HL-60/S4 treated with phorbol 12-myristate 13-acetate at 8.2 ng/mL for 4 days and 3 days (cell line): Measurements from ENCODE around the gene UBE2D4.

Experiments used
- in situ Hi-C: fragments of 300-500 bp; cut with MboI; formaldehyde crosslinking; loops from 2 replicates; pipeline ENCODE4 v1.15.0; 2022; ENCODE audit warnings: low sequenced_read_pairs

The UBE2D4 gene

GRCh38 chr7:43906331-43907010 is 19.8 kb upstream of the UBE2D4 start, which contains the start of gene URGCP:
Gene URGCP, minus strand, starts transcription at chr7:43906596. Its CDS starts 21 bp downstream, at chr7:43906575.
- in situ Hi-C loops, result no loop called here

GRCh38 chr7:43914795-43915194 is 11.4 kb upstream of the UBE2D4 start:
- in situ Hi-C loops, result no loop called here

- in situ Hi-C loops, result no loop called here
Measured at GRCh38 chr7:43915907-43916306, 10.3 kb upstream of the UBE2D4 start.

- in situ Hi-C loops, result no loop called here
Measured at GRCh38 chr7:43921423-43921822, 4.8 kb upstream of the UBE2D4 start.

- in situ Hi-C loops, result no loop called here
Measured at GRCh38 chr7:43922726-43923125, 3.5 kb upstream of the UBE2D4 start.

- in situ Hi-C loops, result no loop called here
Measured at GRCh38 chr7:43926798-43927123, 525 bp downstream of the UBE2D4 start.

GRCh38 chr7:43927810-43928209 is 1.6 kb downstream of the UBE2D4 start:
- in situ Hi-C loops, result no loop called here

- in situ Hi-C loops, result no loop called here
Measured at GRCh38 chr7:43929529-43930457, 3.6 kb downstream of the UBE2D4 start.

GRCh38 chr7:43931346-43931745 is 5.1 kb downstream of the UBE2D4 start:
- in situ Hi-C loops, result no loop called here

GRCh38 chr7:43933902-43934560 is 7.8 kb downstream of the UBE2D4 start:
- in situ Hi-C loops, result no loop called here

- in situ Hi-C loops, result no loop called here
Measured at GRCh38 chr7:43937444-43937843, 11.2 kb downstream of the UBE2D4 start.

- in situ Hi-C loops, result no loop called here
Measured at GRCh38 chr7:43938892-43939482, 12.8 kb downstream of the UBE2D4 start.

- in situ Hi-C loops, result no loop called here
Measured at GRCh38 chr7:43942250-43942649, 16.0 kb downstream of the UBE2D4 start.

- in situ Hi-C loops, result no loop called here
Measured at GRCh38 chr7:43942997-43943396, 16.8 kb downstream of the UBE2D4 start.

GRCh38 chr7:43943417-43944187 is 17.4 kb downstream of the UBE2D4 start:
- in situ Hi-C loops, result no loop called here

- in situ Hi-C loops, result no loop called here
Measured at GRCh38 chr7:43944286-43944685, 18.1 kb downstream of the UBE2D4 start.

- in situ Hi-C loops, result no loop called here
Measured at GRCh38 chr7:43952028-43952427, 25.8 kb downstream of the UBE2D4 start.

GRCh38 chr7:43953071-43953470 is 26.8 kb downstream of the UBE2D4 start:
- in situ Hi-C loops, result no loop called here

GRCh38 chr7:43954524-43955228 is 28.4 kb downstream of the UBE2D4 start:
- in situ Hi-C loops, result no loop called here

- in situ Hi-C loops, result no loop called here
Measured at GRCh38 chr7:43956027-43956426, 29.8 kb downstream of the UBE2D4 start.
